T-cell (primary cell): ENCODE data around the gene CNNM3. TPM values are rescaled to one million over a fixed set of nuclear protein-coding genes. Genes with fewer than 3 reads are reported as not detected.
A peak's percentile ranks its signal among the peaks of the same experiment; 100 is the strongest.

Experiments
- ATAC-seq, 4 experiments: fragments of 200-7000 bp in 3 of 4; fragments of 150-1000 bp in 1 of 4; cut with Tn5 transposase; replicated peaks in 1 of 4; 1 replicate in 3 of 4; 2 replicates in 1 of 4; pipeline ENCODE4 v1.10.0; 2021; ENCODE audit warnings: moderate library complexity in 3 of 4, mild to moderate bottlenecking in 2 of 4, moderate number of reproducible peaks in 1 of 4
- CTCF ChIA-PET, 2 donors: fragments of 300-600 bp; sonication (Branson Sonifier 250); formaldehyde crosslinking; loops; one replicate each; lab custom pipeline; 2022; ENCODE audit warnings: antibody characterized with exemption in 2 of 2; lab: Charles Lee
- POLR2A ChIA-PET, 2 donors: fragments of 300-600 bp; sonication (Branson Sonifier 250); formaldehyde crosslinking; loops; one replicate each; lab custom pipeline; 2022; ENCODE audit warnings: antibody characterized with exemption in 2 of 2; lab: Charles Lee
- DNase-seq, 35 experiments: peaks; one replicate each; pipeline versions ENCODE4 v3.0.0 to v3.0.0-alpha.2; 2013 to 2023
- H3K27ac ChIP-seq: one replicate; pipeline ENCODE4 v1.5.1; 2013; ENCODE audit warnings: low read length
- H3K27me3 ChIP-seq, 2 experiments: replicated peaks in 1 of 2; 1 replicate in 1 of 2; 2 replicates in 1 of 2; pipeline versions ENCODE4 v1.6.1 to v1.7.0; 2013; ENCODE audit warnings: low read length in 1 of 2, mixed read lengths in 1 of 2; ENCODE audit not compliant: control insufficient read depth in 2 of 2, insufficient read depth in 2 of 2; ENCODE audit errors: extremely low read depth in 1 of 2
- H3K36me3 ChIP-seq, 2 donors: 1 replicate in 1 of 2; 2 replicates in 1 of 2; pipeline versions ENCODE4 v1.6.1 to v1.7.0; 2013; ENCODE audit warnings: low read length in 1 of 2; ENCODE audit not compliant: control insufficient read depth in 2 of 2, insufficient read depth in 1 of 2; ENCODE audit errors: extremely low read depth in 1 of 2
- H3K4me1 ChIP-seq, 2 experiments: 1 replicate in 1 of 2; 2 replicates in 1 of 2; pipeline versions ENCODE4 v1.6.1 to v1.7.0; 2013; ENCODE audit warnings: low read length in 2 of 2, mixed read lengths in 1 of 2; ENCODE audit not compliant: insufficient read depth in 2 of 2, control insufficient read depth in 1 of 2; ENCODE audit errors: extremely low read depth in 1 of 2
- H3K4me3 ChIP-seq, 2 donors: 1 replicate in 1 of 2; 2 replicates in 1 of 2; pipeline versions ENCODE4 v1.5.1 to v1.7.0; 2013; ENCODE audit warnings: mild to moderate bottlenecking in 2 of 2, low read length in 1 of 2, moderate library complexity in 1 of 2; ENCODE audit not compliant: control insufficient read depth in 1 of 2; ENCODE audit errors: extremely low read depth in 1 of 2
- H3K9me3 ChIP-seq: 2 replicates; pipeline ENCODE4 v1.7.0; 2013
- H3K27ac Mint-ChIP-seq, 2 donors: one replicate each; pipeline ENCODE4 v1.8.0; 2020 to 2021; ENCODE audit warnings: mild to moderate bottlenecking in 2 of 2, mixed read lengths in 2 of 2
- H3K27me3 Mint-ChIP-seq, 2 donors: one replicate each; pipeline ENCODE4 v1.8.0; 2021 to 2022; ENCODE audit warnings: mixed read lengths in 2 of 2
- H3K36me3 Mint-ChIP-seq: one replicate; pipeline ENCODE4 v1.8.0; 2021; ENCODE audit warnings: mixed read lengths
- H3K4me1 Mint-ChIP-seq, 3 donors: one replicate each; pipeline ENCODE4 v1.8.0; 2020 to 2022; ENCODE audit warnings: mixed read lengths in 3 of 3, mild to moderate bottlenecking in 1 of 3
- H3K4me3 Mint-ChIP-seq, 3 donors: one replicate each; pipeline ENCODE4 v1.8.0; 2020 to 2022; ENCODE audit warnings: mild to moderate bottlenecking in 3 of 3, mixed read lengths in 3 of 3, moderate library complexity in 3 of 3
- H3K9me3 Mint-ChIP-seq, 3 donors: one replicate each; pipeline ENCODE4 v1.8.0; 2020 to 2022; ENCODE audit warnings: mixed read lengths in 3 of 3
- WGBS: methylation state at CpG from one replicate; pipeline ENCODE4 v1.1.5; 2013; ENCODE audit warnings: missing lambda C conversion rate; ENCODE audit not compliant: insufficient coverage; 5-methylcytosine and 5-hydroxymethylcytosine counted together
- total RNA-seq, 35 experiments: library from RNA in 6 of 35; stranded (reverse) in 6 of 35; fragments of 120-200 nt in 1 of 35; gene quantifications; one replicate each; pipeline versions ENCODE4 v1.2.1 to v1.2.4 and lab custom pipeline; 2013 to 2026

CNNM3 gene
- total RNA-seq, 5 donors from 2014 or later (not counting 1 experiment from before 2014, with no cell fraction given), result 44.2 to 55.3 (median 48.0) TPM

DNA sequence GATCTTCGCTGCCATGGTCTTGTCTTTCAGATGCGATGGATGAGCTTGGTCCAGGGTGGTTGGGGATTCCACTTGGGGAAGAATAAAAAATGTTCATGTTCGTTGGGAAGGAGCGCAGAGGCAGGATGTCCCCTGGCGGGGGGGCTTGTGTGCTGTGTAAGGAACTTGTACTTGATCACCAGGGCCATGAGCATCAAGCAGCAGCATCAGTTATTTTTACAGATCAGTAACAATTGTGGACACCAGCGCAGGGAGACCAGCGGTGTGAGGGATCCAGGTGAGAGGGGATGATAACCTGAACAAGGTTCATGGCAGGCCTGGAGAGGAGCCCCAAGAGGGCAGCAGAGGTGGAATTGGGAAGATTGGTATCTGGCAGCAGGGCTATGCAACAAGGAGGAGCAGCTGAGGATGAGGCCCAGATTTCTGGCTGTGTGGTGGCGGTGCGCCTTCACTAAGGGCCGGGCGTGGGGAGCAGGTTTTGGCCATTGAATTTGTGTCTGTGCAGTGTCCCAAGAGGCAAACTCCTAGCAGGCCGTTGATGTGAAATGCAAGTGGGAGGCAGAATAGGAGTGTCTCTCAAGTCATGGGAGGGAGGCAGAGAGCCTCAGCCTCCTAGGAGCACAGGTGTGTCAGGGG is 3.9 kb downstream of the CNNM3 start:
- peaks cover 17% of the 10 kb centered on the region for H3K36me3 Mint-ChIP-seq
- DNase-seq (no peak), ATAC-seq (no peak)
- no peaks in the 10 kb centered on the region for H3K9me3 ChIP-seq
- POLR2A ChIA-PET, result no interaction called here
- H3K4me3 ChIP-seq, result no peak overlapping the region
- H3K4me3 Mint-ChIP-seq, result peak overlapping the region; percentile 84 to 86 (median 85)
- WGBS, result 90% methylated on average over 11 of the region's 12 CpGs
- peak overlapping the region in 1 of 2 donors; percentile 40 for H3K27ac Mint-ChIP-seq
- no peak overlapping the region for H3K27ac ChIP-seq
- no peaks in the 10 kb centered on the region for H3K27me3 ChIP-seq
- H3K9me3 Mint-ChIP-seq, result no peaks in the 10 kb centered on the region
- peaks cover 9 to 30% of the 10 kb centered on the region in 2 donors for H3K36me3 ChIP-seq
- H3K4me1 Mint-ChIP-seq, result peaks cover 53 to 66% (median 63%) of the 10 kb centered on the region in 3 donors
- CTCF ChIA-PET, result no interaction called here
- H3K27me3 Mint-ChIP-seq, result no peaks in the 10 kb centered on the region
- peaks cover 23 to 64% of the 10 kb centered on the region in 2 experiments for H3K4me1 ChIP-seq

DNA sequence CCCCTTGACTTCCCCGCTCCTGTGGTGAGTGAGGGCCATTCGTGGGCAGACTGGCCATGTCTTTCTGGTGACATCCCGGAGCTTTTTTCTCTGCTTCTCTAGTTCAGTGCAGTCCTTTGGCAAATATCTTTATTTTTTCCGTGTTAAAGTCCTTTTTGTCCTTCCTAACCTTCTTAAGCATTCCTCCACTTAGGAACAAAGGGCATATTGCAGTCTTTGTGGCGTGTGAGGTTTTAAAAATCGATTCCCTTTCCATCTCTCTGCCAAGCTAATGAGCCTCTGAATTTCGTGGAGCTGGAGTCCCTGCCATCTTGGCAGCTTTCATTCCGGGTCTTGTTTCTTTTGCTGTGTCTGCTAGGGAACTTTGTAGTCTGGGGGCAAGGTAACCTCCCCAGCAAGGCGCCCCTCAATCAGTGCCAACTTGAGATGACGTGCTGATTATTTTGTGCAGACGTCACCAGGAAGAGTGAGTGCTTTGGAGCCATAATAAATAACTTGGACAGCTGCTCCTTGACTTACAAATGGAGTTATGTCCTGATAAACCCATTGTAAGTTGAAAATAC is 5.1 kb downstream of the CNNM3 start:
- no peak for DNase-seq
- Histone ChIP-seq H3K36me3 (peaks cover 14 to 40% of the 10 kb centered on the region in 2 donors), H3K4me3 (no peak overlapping the region), H3K9me3 (no peaks in the 10 kb centered on the region), H3K27me3 (no peaks in the 10 kb centered on the region), H3K4me1 (peaks cover 23 to 59% of the 10 kb centered on the region in 2 experiments), H3K27ac (no peak overlapping the region)
- Mint-ChIP-seq H3K9me3 (no peaks in the 10 kb centered on the region), H3K27ac (peak overlapping the region; percentile 9 to 61), H3K27me3 (no peaks in the 10 kb centered on the region), H3K4me3 (no peak overlapping the region), H3K4me1 (peaks cover 46 to 60% (median 58%) of the 10 kb centered on the region in 3 donors), H3K36me3 (peaks cover 20% of the 10 kb centered on the region)
- 94% methylated on average over 3 of the region's 11 CpGs for WGBS
- CTCF ChIA-PET, result interaction anchor here in 1 of 2 donors (0.6 kb wide), 1 partner anchor 61 kb away, joined by 5 read pairs; no protein-coding TSS in a partner anchor
- ATAC-seq, result no peak
- POLR2A ChIA-PET, result no interaction called here

DNA sequence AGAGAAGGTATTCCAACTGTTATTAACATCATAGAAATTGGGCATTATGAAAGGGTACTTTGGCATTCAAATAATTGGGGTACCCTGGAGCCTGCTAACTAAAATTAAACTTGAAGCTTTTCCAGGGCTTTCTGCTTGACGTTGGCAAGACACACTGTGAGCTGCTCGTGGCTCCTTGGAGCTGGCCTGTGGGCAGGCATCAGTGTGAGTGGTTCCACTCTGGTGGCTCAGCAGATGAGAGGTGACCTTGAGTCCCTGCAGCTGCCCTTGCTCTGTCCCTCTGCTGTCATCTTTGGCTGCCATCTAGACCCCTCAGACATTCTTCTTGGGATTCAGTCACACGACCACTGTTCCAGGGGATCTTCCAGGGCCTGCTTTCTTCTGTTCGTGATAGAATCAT is 6.7 kb downstream of the CNNM3 start:
- Histone ChIP-seq H3K4me3 (no peak overlapping the region), H3K36me3 (peaks cover 24 to 54% of the 10 kb centered on the region in 2 donors), H3K27ac (no peak overlapping the region), H3K4me1 (peaks cover 15 to 51% of the 10 kb centered on the region in 2 experiments), H3K27me3 (no peaks in the 10 kb centered on the region), H3K9me3 (no peaks in the 10 kb centered on the region)
- H3K36me3 Mint-ChIP-seq, result peaks cover 25% of the 10 kb centered on the region
- POLR2A ChIA-PET, result no interaction called here
- DNase-seq (no peak), ATAC-seq (no peak)
- H3K4me3 Mint-ChIP-seq, result no peak overlapping the region
- no peaks in the 10 kb centered on the region for H3K9me3 Mint-ChIP-seq
- 94% methylated on average over 4 of the region's 4 CpGs for WGBS
- CTCF ChIA-PET, result no interaction called here
- H3K4me1 Mint-ChIP-seq, result peaks cover 40 to 57% (median 50%) of the 10 kb centered on the region in 3 donors
- H3K27me3 Mint-ChIP-seq, result no peaks in the 10 kb centered on the region
- H3K27ac Mint-ChIP-seq, result peak overlapping the region in 1 of 2 donors; percentile 53

DNA sequence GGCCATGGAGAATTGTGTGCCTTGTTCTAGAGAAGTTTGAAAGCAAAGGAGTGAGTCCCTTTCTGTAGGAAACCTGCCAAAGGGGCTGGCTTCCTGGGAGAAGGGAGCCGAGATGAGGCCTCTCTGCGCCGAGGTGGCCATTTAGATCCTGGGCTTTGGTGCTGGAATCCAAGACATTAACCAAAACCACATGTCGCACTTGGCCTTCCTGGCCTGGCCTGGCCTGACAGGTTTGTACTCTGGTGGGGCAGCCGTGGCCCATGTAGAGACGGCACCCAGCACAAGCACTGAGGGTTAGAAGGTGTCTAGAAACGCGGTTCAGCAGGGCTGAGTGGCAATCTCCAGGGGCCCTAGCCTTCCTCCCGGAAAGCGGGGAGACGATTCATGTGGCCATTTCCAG is 7.1 kb downstream of the CNNM3 start:
- Histone ChIP-seq H3K4me3 (no peak overlapping the region), H3K27me3 (no peaks in the 10 kb centered on the region), H3K9me3 (no peaks in the 10 kb centered on the region), H3K27ac (no peak overlapping the region), H3K36me3 (peaks cover 28 to 58% of the 10 kb centered on the region in 2 donors), H3K4me1 (peaks cover 11 to 47% of the 10 kb centered on the region in 2 experiments)
- ChIA-PET POLR2A (no interaction called here), CTCF (no interaction called here)
- ATAC-seq (no peak), DNase-seq (no peak)
- Mint-ChIP-seq H3K4me1 (peaks cover 36 to 52% (median 46%) of the 10 kb centered on the region in 3 donors), H3K36me3 (peaks cover 26% of the 10 kb centered on the region), H3K9me3 (no peaks in the 10 kb centered on the region), H3K27me3 (no peaks in the 10 kb centered on the region), H3K4me3 (no peak overlapping the region), H3K27ac (no peak overlapping the region)
- WGBS, result 98% methylated on average over 9 of the region's 11 CpGs

DNA sequence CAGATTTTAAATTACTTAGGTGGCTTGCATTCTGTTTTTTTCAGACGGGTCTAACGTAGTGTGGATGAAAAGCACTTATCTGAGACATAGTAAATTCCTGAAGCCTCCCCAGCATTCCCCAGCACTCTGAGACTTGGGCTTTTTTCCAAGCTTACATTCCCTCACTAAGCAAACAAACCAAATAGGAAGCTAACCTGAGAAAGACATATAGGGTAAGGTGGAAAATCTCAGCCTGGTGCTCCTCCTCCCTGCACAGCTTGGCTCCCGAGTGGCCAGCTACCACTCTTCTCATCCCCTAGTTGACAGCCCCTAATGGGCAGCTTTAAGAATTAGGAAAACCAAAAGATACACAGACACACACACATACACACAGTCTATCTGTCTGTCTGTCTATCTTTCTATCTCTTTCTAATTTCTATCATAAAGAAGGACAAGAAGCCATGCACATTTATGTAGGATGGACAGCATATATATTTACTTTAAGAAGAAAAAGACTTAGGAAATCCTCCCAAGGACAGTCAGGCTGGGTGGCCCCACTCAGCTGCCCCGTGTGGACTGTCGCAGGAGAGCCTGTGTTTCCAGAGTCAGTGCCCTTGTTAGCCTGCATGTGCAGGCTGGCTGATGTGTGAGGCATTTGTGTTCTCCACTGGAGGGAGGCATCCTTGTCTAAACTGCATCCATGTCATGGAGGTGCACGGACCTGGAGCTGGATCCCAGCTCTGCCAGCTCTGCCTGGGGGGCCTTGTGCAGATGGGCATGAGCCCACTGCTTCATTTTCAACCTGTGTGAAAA is 8.2 kb downstream of the CNNM3 start:
- peaks cover 36 to 62% of the 10 kb centered on the region in 2 donors for H3K36me3 ChIP-seq
- no peak overlapping the region for H3K4me3 ChIP-seq
- Mint-ChIP-seq H3K27me3 (no peaks in the 10 kb centered on the region), H3K4me3 (no peak overlapping the region), H3K36me3 (peaks cover 30% of the 10 kb centered on the region), H3K9me3 (no peaks in the 10 kb centered on the region), H3K27ac (no peak overlapping the region), H3K4me1 (peaks cover 25 to 42% (median 35%) of the 10 kb centered on the region in 3 donors)
- no peak for ATAC-seq
- CTCF ChIA-PET, result no interaction called here
- WGBS, result 94% methylated on average over 2 of the region's 6 CpGs
- POLR2A ChIA-PET, result interaction anchor here in 1 of 2 donors (0.5 kb wide), 1 partner anchor 305 kb away, joined by 5 read pairs; no protein-coding TSS in a partner anchor
- H3K4me1 ChIP-seq, result peaks cover 2 to 36% of the 10 kb centered on the region in 2 experiments
- H3K27ac ChIP-seq, result no peak overlapping the region
- DNase-seq, result no peak
- H3K9me3 ChIP-seq, result no peaks in the 10 kb centered on the region
- no peaks in the 10 kb centered on the region for H3K27me3 ChIP-seq

DNA sequence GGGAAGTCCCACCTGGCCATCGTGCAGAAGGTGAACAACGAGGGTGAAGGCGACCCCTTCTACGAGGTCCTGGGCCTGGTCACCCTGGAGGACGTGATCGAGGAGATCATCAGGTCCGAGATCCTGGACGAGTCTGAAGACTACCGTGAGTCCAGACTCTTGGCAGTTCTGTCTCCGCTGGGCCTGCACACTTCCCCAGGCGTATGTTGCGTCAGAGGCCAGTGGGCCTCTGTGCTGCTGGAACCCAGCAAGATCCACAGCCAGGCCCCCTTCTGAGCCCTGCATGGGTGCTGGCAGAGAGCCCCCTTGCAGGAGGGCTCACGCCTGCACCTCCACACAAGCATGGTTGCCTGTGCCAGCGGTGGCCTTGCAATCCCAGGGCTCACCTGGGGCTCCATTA is 9.0 kb downstream of the CNNM3 start:
- ChIA-PET CTCF (no interaction called here), POLR2A (interaction anchor here in 1 of 2 donors (0.5 kb wide), 1 partner anchor 306 kb away, joined by 5 read pairs; no protein-coding TSS in a partner anchor)
- H3K36me3 Mint-ChIP-seq, result peaks cover 32% of the 10 kb centered on the region
- WGBS, result 96% methylated on average over 13 of the region's 14 CpGs
- peaks cover 0 to 28% of the 10 kb centered on the region in 2 experiments for H3K4me1 ChIP-seq
- no peaks in the 10 kb centered on the region for H3K27me3 ChIP-seq
- no peak overlapping the region for H3K4me3 ChIP-seq
- H3K36me3 ChIP-seq, result peaks cover 36 to 68% of the 10 kb centered on the region in 2 donors
- H3K9me3 ChIP-seq, result no peaks in the 10 kb centered on the region
- DNase-seq (no peak), ATAC-seq (no peak)
- H3K27ac ChIP-seq, result no peak overlapping the region
- H3K4me3 Mint-ChIP-seq, result no peak overlapping the region
- H3K27me3 Mint-ChIP-seq, result no peaks in the 10 kb centered on the region
- H3K9me3 Mint-ChIP-seq, result no peaks in the 10 kb centered on the region
- peaks cover 17 to 34% (median 31%) of the 10 kb centered on the region in 3 donors for H3K4me1 Mint-ChIP-seq
- peak overlapping the region in 1 of 2 donors; percentile 11 for H3K27ac Mint-ChIP-seq
